ENCODE measurements around the gene ENPP6.

The ENPP6 gene

DNA sequence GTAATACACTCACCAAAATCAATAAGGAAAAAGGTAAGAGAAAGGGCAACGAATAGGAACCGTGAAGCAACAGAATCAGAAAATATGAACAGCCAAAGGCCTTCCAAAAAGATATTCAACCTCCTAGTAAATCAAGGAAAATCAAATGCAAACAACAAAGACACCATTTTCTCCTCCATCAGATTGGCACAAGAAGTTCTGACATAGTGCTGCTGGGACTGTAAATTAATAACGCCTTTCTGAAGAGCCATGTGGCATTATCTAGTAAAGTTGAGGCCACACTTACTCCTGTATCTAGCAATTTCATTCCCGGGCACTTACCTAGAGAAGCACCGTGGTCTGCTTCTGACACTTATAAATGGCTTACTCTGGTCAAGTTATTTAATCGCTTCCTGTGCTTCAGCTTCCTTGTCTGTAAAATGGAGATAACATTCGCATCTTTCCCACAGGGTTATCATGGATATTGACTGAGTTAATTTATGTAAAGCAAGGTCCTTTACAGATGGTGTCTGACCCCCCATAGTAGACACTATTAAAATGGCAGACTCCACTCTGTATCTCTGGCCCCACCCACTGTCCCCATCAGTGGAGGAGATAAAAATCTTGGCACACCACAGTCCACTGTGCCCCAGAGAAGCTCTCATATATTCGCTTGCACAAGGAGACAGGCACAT, 20.5 kb upstream of the ENPP6 start:
- DNase-seq (ENCODE audit: insufficient read length, low spot score), result no peak
- no peak for TF ChIP-seq TAF1 (IDR thresholded peaks at IDR 0.05; ENCODE audit: low read depth, low read length)
- TF ChIP-seq POLR2AphosphoS5 (IDR thresholded peaks at IDR 0.05; ENCODE audit: low read depth, low read length), result no peak
- TF ChIP-seq POU2F2 (IDR thresholded peaks at IDR 0.05; ENCODE audit: low read depth, low read length), result no peak
- TF ChIP-seq SPI1 (IDR thresholded peaks at IDR 0.05; ENCODE audit: low read depth, low read length), result no peak
- TF ChIP-seq POLR2A (IDR thresholded peaks at IDR 0.05; ENCODE audit: low read depth, low read length), result no peak
- TF ChIP-seq PAX5 (IDR thresholded peaks at IDR 0.05; ENCODE audit: insufficient read depth, low read length, severe bottlenecking), result no peak
- FAIRE-seq, result no peak

DNA sequence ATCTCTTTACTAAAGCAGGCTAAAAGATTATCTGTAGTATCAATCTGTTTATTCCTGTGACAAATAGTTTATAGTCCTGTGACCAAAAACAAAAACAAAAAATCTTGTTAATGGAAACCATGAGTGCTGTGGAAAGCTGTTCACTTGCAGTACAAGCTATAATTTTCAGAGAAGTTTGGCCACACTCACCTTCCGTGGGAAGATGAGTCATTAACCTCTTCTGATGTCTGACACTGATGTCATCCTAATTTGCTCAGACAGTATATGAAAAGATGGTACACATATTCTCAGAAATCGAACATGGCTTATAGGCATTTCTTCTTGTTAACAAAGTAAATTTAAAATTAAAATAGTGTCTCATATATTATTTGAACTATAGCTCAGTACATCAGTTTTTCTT, 19.9 kb upstream of the ENPP6 start:
- no peak for FAIRE-seq
- no peak for DNase-seq (ENCODE audit: insufficient read length, low spot score)
- TF ChIP-seq POLR2A (IDR thresholded peaks at IDR 0.05; ENCODE audit: low read depth, low read length), result no peak
- TF ChIP-seq SPI1 (IDR thresholded peaks at IDR 0.05; ENCODE audit: low read depth, low read length), result no peak
- no peak for TF ChIP-seq POLR2AphosphoS5 (IDR thresholded peaks at IDR 0.05; ENCODE audit: low read depth, low read length)
- TF ChIP-seq POU2F2 (IDR thresholded peaks at IDR 0.05; ENCODE audit: low read depth, low read length), result no peak
- TF ChIP-seq TAF1 (IDR thresholded peaks at IDR 0.05; ENCODE audit: low read depth, low read length), result no peak
- no peak for TF ChIP-seq PAX5 (IDR thresholded peaks at IDR 0.05; ENCODE audit: insufficient read depth, low read length, severe bottlenecking)

DNA sequence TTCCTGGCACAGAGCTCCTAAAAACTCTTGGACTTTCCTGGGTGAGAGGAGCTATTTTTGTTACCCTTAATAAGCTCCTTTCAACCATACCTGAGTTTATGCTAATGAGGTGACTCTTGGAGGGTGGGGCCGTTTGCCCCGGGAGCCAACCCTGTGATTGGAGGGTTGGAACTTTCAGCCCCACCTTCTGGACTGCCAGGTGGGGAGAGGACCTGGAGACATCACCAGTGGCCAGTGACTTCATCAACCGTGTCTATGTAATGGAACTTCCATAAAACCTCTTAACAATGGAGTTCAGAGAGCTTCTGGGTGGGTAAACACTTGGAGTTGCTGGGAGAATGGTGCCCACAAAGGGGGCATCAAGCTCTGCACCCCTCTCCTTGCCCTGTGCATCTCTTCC, 17.9 kb upstream of the ENPP6 start:
- peak; percentile 9 for FAIRE-seq
- no peak for DNase-seq (ENCODE audit: insufficient read length, low spot score)
- TF ChIP-seq SPI1 (IDR thresholded peaks at IDR 0.05; ENCODE audit: low read depth, low read length), result no peak
- no peak for TF ChIP-seq TAF1 (IDR thresholded peaks at IDR 0.05; ENCODE audit: low read depth, low read length)
- no peak for TF ChIP-seq PAX5 (IDR thresholded peaks at IDR 0.05; ENCODE audit: insufficient read depth, low read length, severe bottlenecking)
- TF ChIP-seq POLR2A (IDR thresholded peaks at IDR 0.05; ENCODE audit: low read depth, low read length), result no peak
- TF ChIP-seq POLR2AphosphoS5 (IDR thresholded peaks at IDR 0.05; ENCODE audit: low read depth, low read length), result no peak
- TF ChIP-seq POU2F2 (IDR thresholded peaks at IDR 0.05; ENCODE audit: low read depth, low read length), result no peak

DNA sequence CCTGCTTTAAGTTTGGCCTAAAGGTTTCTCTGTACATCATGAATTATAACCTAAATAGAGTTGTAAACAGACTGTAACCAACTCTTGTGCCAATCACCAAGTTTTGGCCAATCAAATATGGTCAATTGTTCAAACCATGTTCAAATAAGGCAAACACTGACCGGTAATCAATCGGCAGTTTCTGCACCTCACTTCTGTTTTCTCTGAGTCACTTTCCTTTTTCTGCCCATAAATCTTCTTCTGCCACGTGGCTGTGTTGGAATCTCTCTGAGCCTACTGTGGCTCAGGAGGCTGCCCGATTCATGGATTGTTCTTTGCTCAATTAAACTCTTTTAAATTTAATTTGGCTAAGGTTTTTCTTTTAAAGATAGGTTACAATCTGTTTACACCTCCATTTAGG, 16.5 kb upstream of the ENPP6 start:
- peak; percentile 55 for FAIRE-seq
- no peak for DNase-seq (ENCODE audit: insufficient read length, low spot score)
- TF ChIP-seq POU2F2 (IDR thresholded peaks at IDR 0.05; ENCODE audit: low read depth, low read length) (no peak), POLR2A (IDR thresholded peaks at IDR 0.05; ENCODE audit: low read depth, low read length) (no peak), PAX5 (IDR thresholded peaks at IDR 0.05; ENCODE audit: insufficient read depth, low read length, severe bottlenecking) (no peak), SPI1 (IDR thresholded peaks at IDR 0.05; ENCODE audit: low read depth, low read length) (no peak), POLR2AphosphoS5 (IDR thresholded peaks at IDR 0.05; ENCODE audit: low read depth, low read length) (no peak), TAF1 (IDR thresholded peaks at IDR 0.05; ENCODE audit: low read depth, low read length) (no peak)

DNA sequence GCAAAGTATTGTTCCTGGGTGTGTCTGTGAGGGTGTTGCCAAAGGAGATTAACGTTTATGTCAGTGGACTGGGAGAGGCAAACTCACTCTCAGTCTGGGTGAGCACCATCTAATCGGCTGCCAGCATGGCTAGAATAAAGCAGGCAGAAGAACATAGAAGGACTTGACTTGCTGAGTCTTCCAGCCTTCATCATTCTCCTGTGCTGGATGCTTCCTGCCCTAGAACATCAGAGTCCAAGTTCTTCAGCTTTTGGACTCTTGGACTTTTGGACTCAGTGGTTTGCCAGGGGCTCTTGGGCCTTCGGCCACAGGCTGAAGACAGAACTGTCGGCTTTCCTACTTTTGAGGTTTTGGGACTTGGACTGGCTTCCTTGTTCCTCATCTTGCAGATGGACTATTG, 15.3 kb upstream of the ENPP6 start:
- FAIRE-seq (peak; percentile 59), DNase-seq (ENCODE audit: insufficient read length, low spot score) (no peak)
- no peak for TF ChIP-seq PAX5 (IDR thresholded peaks at IDR 0.05; ENCODE audit: insufficient read depth, low read length, severe bottlenecking)
- no peak for TF ChIP-seq POLR2A (IDR thresholded peaks at IDR 0.05; ENCODE audit: low read depth, low read length)
- TF ChIP-seq POLR2AphosphoS5 (IDR thresholded peaks at IDR 0.05; ENCODE audit: low read depth, low read length), result no peak
- TF ChIP-seq TAF1 (IDR thresholded peaks at IDR 0.05; ENCODE audit: low read depth, low read length), result no peak
- no peak for TF ChIP-seq SPI1 (IDR thresholded peaks at IDR 0.05; ENCODE audit: low read depth, low read length)
- TF ChIP-seq POU2F2 (IDR thresholded peaks at IDR 0.05; ENCODE audit: low read depth, low read length), result no peak

DNA sequence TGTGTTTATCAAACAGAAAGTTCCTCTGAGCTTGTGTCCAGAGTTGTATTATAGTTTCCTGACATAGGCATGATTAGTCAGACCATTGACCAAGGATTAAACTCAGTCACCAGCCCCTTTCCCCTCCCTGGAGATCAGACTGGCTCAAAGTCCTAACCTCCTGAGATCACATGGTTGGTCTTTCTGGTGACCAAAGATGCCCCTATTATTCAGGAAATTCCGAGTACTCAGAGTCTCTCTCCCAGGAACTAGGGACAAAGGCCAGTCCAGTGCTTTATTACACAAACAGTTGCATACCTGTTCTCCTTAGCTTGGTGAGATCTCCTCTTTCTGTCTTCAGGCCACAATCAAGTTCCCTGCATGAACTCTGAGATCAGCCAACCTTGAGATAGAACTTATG, 14.5 kb upstream of the ENPP6 start:
- no peak for DNase-seq (ENCODE audit: insufficient read length, low spot score)
- peak; percentile 55 for FAIRE-seq
- no peak for TF ChIP-seq POU2F2 (IDR thresholded peaks at IDR 0.05; ENCODE audit: low read depth, low read length)
- no peak for TF ChIP-seq SPI1 (IDR thresholded peaks at IDR 0.05; ENCODE audit: low read depth, low read length)
- no peak for TF ChIP-seq TAF1 (IDR thresholded peaks at IDR 0.05; ENCODE audit: low read depth, low read length)
- TF ChIP-seq POLR2A (IDR thresholded peaks at IDR 0.05; ENCODE audit: low read depth, low read length), result no peak

DNA sequence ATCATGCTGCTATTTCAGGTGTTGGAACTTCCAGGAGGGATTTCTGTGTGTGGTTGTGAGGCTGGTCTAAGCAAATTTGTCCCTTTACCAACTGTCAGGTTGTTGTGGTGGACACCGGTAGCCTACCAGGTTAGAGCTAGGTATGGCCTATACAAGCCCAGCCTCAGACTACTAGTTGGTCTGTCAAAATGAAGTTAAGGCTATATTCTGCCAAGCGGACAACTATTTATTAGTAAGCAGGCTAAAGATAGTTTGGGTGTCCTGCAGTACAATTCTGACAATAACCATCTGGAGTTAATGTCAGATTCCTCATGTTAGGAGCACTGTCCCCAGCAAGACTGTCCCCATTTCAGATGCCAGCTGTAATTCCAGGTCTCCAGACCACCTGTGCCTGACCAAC, 13.9 kb upstream of the ENPP6 start:
- no peak for DNase-seq (ENCODE audit: insufficient read length, low spot score)
- TF ChIP-seq TAF1 (IDR thresholded peaks at IDR 0.05; ENCODE audit: low read depth, low read length) (no peak), PAX5 (IDR thresholded peaks at IDR 0.05; ENCODE audit: insufficient read depth, low read length, severe bottlenecking) (no peak), POU2F2 (IDR thresholded peaks at IDR 0.05; ENCODE audit: low read depth, low read length) (no peak), SPI1 (IDR thresholded peaks at IDR 0.05; ENCODE audit: low read depth, low read length) (no peak)
- FAIRE-seq, result no peak

DNA sequence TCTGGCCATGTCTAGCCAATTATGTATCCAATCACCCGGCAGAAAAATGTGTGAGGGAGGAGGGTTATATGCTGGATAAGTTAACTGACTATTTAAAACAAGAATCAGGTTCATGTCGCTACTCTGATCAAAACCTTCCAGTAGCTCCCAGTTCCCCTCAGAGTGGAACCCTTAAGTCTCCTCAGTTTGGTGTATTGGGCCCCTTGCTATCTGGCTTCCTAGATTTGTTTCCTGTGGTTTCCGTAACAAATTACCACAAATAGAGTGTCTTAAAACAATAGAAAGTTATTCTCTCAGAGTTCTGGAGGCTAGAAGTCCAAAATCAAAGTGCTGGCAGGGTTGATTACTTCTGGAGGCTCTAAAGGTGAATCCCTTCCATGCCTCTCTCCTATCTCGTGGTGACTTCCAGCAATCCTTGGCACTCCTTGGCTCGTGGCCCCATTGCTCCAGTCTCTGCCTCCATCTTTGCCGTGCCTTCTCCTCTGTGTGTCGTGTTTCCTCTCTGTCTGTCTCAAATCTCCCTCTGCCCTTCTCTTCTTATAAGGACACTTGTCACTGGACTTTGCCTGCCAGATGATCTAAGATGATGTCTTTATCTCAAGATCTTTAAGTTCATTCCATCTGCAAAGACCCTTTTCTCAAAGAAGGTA, 10.5 kb upstream of the ENPP6 start:
- DNase-seq (ENCODE audit: insufficient read length, low spot score) (no peak), FAIRE-seq (no peak)
- TF ChIP-seq POLR2A (IDR thresholded peaks at IDR 0.05; ENCODE audit: low read depth, low read length) (no peak), SPI1 (IDR thresholded peaks at IDR 0.05; ENCODE audit: low read depth, low read length) (no peak), POU2F2 (IDR thresholded peaks at IDR 0.05; ENCODE audit: low read depth, low read length) (no peak), PAX5 (IDR thresholded peaks at IDR 0.05; ENCODE audit: insufficient read depth, low read length, severe bottlenecking) (no peak), TAF1 (IDR thresholded peaks at IDR 0.05; ENCODE audit: low read depth, low read length) (no peak), POLR2AphosphoS5 (IDR thresholded peaks at IDR 0.05; ENCODE audit: low read depth, low read length) (no peak)

DNA sequence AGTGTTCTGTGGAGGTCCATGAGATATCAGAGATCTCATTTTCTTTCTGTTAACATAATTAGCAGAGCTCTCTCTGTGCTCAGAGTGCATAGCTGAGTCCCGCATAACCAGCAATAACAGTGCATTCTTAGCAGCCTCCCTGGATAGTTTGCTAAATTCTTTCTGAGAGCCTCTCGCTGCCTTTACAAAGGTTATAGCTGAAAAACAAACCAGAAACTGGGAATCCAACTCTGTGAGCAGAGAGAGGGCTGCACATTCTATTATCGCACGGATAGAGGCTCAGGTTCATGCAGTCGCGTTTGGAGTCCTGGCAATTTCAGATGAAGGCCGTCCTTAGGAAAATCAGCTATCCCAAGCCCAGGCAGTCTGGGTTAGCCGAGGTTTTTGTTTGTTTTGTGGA, 1.2 kb downstream of the ENPP6 start:
- no peak for FAIRE-seq
- TF ChIP-seq SPI1 (IDR thresholded peaks at IDR 0.05; ENCODE audit: low read depth, low read length), result no peak
- no peak for DNase-seq (ENCODE audit: insufficient read length, low spot score)

DNA sequence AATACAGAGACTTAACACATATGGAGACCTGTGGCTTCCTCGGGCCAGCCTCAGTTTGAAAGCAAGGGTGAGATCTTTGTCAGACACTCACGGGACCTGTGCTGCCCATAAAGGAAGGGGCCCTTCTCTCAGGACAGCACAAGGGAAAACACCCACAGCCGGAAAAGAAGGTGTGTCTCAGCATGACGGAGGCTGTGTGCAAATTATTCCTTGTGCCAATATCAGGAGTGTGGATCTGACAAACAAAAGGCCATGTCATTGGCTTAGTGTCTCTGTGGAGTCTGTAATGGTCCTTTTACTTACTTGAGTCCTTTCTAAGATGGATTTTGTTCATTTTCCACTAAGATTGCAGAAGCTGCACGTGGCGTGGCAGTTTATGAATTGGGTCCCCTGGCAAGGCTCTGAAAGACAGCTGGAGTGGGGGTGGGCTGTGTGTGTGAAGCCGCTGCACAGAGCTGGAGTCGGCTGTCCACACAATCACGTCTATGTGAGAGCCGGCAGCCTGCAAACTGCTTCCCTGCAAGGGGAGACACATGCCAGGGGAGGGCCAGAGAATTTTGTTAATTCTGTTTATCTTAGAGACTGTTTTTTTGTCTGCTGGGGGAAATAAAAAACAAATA, 1.9 kb downstream of the ENPP6 start:
- FAIRE-seq, result no peak
- no peak for DNase-seq (ENCODE audit: insufficient read length, low spot score)

More for the DNA sequence above, 1.9 kb downstream of the ENPP6 start:
- TF ChIP-seq PAX5 (IDR thresholded peaks at IDR 0.05; ENCODE audit: insufficient read depth, low read length, severe bottlenecking) (no peak), TAF1 (IDR thresholded peaks at IDR 0.05; ENCODE audit: low read depth, low read length) (no peak), POLR2A (IDR thresholded peaks at IDR 0.05; ENCODE audit: low read depth, low read length) (no peak), POU2F2 (IDR thresholded peaks at IDR 0.05; ENCODE audit: low read depth, low read length) (no peak), POLR2AphosphoS5 (IDR thresholded peaks at IDR 0.05; ENCODE audit: low read depth, low read length) (no peak), SPI1 (IDR thresholded peaks at IDR 0.05; ENCODE audit: low read depth, low read length) (no peak)
